Esophagus muscularis mucosa (tissue), 3 donors: Measurements from ENCODE around the gene KLK3.

ENCODE experiments used
- POLR2A ChIP-seq: fragments of 450-650 bp; IDR thresholded peaks from one replicate; pipeline ENCODE4 v1.6.1; 2017; ENCODE audit warnings: antibody characterized with exemption, moderate library complexity, mild to moderate bottlenecking, low read depth
- TF ChIP-seq, protein P1 (sequence below), 3 experiments: fragments of 200-600 bp in 2 of 3; fragments of 450-650 bp in 1 of 3; sonication (generic) in 2 of 3; IDR thresholded peaks; one replicate each; pipeline ENCODE4 v1.5.1; 2017 to 2019; ENCODE audit warnings: antibody characterized with exemption in 3 of 3, mild to moderate bottlenecking in 2 of 3, moderate library complexity in 1 of 3

DNA sequence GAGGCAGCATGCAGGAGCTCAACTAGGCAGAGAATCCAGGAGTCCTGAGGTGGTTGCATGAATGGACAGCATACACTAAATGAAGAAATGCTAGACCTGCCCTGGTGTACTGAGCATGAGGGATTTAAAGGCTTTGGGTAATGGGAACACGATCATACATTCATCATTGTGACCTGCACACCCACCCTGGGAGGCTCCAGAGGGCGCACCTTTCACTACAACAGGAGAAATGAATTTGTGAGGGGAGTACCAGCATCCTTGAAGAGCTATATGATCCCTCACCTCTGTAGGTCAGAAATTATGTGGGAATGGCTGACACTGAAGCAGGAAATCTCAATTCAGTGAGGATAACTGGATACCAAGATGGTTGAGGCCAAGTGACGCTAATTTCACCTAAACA is 27.5 kb downstream of the KLK3 start:
- TF ChIP-seq, protein P1, sequence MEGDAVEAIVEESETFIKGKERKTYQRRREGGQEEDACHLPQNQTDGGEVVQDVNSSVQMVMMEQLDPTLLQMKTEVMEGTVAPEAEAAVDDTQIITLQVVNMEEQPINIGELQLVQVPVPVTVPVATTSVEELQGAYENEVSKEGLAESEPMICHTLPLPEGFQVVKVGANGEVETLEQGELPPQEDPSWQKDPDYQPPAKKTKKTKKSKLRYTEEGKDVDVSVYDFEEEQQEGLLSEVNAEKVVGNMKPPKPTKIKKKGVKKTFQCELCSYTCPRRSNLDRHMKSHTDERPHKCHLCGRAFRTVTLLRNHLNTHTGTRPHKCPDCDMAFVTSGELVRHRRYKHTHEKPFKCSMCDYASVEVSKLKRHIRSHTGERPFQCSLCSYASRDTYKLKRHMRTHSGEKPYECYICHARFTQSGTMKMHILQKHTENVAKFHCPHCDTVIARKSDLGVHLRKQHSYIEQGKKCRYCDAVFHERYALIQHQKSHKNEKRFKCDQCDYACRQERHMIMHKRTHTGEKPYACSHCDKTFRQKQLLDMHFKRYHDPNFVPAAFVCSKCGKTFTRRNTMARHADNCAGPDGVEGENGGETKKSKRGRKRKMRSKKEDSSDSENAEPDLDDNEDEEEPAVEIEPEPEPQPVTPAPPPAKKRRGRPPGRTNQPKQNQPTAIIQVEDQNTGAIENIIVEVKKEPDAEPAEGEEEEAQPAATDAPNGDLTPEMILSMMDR (IDR thresholded peaks at IDR 0.05), result no peak
- no peak for TF ChIP-seq POLR2A
